ENCODE data around the gene GPR68.
"Not testable (repeated sequence)": the region's sequence is repeated elsewhere in the genome, so short reads cannot be mapped to it uniquely, and the experiment has no call there.

Gene GPR68

GRCh38 chr14:91187271-91187670, 57.2 kb downstream of the GPR68 start:
- no peak for DNase-seq

- DNase-seq = no peak
Measured at GRCh38 chr14:91186515-91187066, 57.9 kb downstream of the GPR68 start.

GRCh38 chr14:91185721-91186120, 58.8 kb downstream of the GPR68 start:
- DNase-seq = no peak

GRCh38 chr14:91184559-91184958, 59.9 kb downstream of the GPR68 start:
- DNase-seq = no peak

- DNase-seq = not testable (repeated sequence)
Measured at GRCh38 chr14:91182753-91183152, 61.8 kb downstream of the GPR68 start.
